ENCODE data around the gene GPBP1L1. TPM values are rescaled to one million over a fixed set of nuclear protein-coding genes. Genes with fewer than 3 reads are reported as not detected.
"Not testable (repeated sequence)": the region's sequence is repeated elsewhere in the genome, so short reads cannot be mapped to it uniquely, and the experiment has no call there.

The GPBP1L1 gene, protein sequence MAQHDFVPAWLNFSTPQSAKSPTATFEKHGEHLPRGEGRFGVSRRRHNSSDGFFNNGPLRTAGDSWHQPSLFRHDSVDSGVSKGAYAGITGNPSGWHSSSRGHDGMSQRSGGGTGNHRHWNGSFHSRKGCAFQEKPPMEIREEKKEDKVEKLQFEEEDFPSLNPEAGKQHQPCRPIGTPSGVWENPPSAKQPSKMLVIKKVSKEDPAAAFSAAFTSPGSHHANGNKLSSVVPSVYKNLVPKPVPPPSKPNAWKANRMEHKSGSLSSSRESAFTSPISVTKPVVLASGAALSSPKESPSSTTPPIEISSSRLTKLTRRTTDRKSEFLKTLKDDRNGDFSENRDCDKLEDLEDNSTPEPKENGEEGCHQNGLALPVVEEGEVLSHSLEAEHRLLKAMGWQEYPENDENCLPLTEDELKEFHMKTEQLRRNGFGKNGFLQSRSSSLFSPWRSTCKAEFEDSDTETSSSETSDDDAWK
- total RNA-seq = 100 to 1,000 TPM; 134 to 138 TPM

DNA sequence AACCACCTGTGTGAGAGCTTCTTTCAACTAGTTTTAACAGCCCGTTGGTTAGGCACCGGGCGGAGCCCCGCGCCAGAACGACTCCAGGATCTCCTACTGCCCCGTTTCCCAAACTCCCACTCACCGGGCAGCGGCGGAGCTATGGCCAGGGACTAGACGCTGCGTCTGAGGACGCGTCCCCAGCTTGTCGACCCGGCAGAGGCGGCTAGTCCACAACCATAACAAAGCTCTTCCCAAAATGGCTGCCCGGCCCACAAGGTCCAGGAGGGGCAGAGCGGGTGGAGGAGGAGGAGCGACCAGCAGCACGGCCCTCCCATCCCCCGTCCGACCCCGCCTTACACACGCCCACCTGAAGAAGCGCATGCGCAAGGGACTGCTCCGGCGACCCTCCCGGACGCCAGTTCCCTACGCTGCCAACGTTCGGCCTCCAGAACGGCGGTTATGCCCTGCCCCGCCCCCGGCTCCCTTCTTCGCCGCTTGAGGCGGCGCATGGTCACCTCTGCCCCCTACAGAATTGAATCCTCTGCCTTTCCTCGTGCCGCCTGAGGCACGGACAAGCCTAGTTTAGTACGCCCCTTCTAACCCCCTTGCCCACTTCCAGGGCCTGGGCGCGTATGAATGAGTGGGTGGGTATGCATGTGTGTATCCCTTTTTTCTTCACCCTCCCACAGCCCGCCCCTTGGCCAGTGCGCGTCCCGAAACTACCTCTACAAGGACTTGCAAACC, at the start of gene GPBP1L1:
Gene GPBP1L1 (minus strand): TSS at position 246 of the 726 bp plus-strand sequence. CDS start 27,446 bp downstream, outside the sequence.
- peaks cover 20% of the 10 kb centered on the region for H3K4me1 Mint-ChIP-seq
- DNase-seq (peak; percentile 97), ATAC-seq (ENCODE audit: low read depth) (peak; percentile 70)
- peak within 1 kb of the TSS; percentile 92 for H3K4me3 Mint-ChIP-seq
- POLR2A ChIA-PET = interaction anchor here (0.6 to 2.4 kb wide), 24 partner anchors 8 to 1055 kb away, joined by 3 to 21 read pairs (median 4); partner anchors contain the start of genes AKR1A1, CCDC163, IPP and MAST2
- no peaks in the 10 kb centered on the region for H3K27me3 Mint-ChIP-seq
- no peaks in the 10 kb centered on the region for H3K9me3 Mint-ChIP-seq
- peak within 1 kb of the TSS; percentile 99 for H3K27ac Mint-ChIP-seq
- peaks cover 6% of the 10 kb centered on the region for H3K36me3 Mint-ChIP-seq

DNA sequence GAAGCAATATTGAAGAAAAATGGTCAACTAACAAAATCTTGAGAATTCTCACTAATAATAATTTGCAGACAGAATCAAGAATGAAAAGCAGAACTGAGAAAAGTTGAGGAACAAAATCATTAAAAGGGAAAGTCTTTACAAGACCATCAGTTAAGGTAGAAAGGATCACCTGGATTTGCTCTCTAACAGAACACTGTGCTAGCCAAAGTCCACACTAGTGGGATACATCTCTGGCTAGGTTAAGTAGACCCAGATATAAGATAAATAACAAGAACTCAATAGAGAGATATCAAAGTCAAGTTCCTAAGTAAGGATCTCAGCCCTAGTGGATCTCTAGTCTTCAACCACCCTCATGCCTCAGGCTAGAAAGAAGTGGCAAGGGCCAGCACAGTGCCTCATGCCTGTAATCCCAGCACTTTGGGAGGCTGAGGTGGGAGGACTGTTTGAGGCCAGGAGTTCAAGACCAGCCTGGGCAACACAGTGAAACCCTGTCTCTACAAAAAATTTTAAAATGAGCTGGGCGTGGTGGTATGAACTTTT, 44.5 kb upstream of the GPBP1L1 start:
- POLR2A ChIA-PET = no interaction called here
- no peak for ATAC-seq (ENCODE audit: low read depth)
- Mint-ChIP-seq H3K27me3 (no peaks in the 10 kb centered on the region), H3K27ac (no peak overlapping the region), H3K4me1 (peaks cover 6% of the 10 kb centered on the region), H3K9me3 (no peaks in the 10 kb centered on the region), H3K36me3 (peaks cover 2% of the 10 kb centered on the region), H3K4me3 (no peak overlapping the region)
- DNase-seq = no peak

DNA sequence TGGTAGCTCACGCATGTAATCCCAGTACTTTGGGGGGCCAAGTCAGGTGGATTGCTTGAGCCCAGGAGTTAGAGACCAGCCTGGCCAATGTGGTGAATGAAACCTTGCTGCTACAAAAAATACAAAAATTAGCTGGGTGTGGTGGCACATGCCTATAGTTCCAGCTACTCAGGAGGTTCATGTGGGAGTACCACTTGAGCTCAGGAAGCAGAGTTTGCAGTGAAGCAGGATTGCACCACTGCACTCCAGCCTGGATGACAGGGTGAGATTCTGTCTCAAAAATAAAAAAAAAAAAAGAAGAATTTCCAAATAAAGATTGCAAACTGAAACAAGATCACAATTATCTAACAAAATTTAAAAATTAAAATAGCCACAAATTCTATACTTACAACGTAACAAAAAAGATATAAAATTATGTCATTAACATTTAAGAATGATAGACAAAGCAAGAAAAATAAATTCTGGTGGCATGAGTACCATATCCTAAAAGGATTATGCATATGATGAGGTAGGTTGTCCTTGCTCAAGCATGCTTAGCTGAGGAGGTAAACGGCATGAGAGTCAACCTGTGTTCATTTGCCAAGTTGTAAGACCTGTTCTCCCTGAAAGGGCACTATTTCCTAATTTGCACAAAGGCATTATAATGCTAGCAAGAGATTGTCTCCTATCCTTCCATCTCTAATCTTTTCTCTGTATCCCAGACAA, 43.9 kb upstream of the GPBP1L1 start:
- Mint-ChIP-seq H3K9me3 (no peaks in the 10 kb centered on the region), H3K27me3 (no peaks in the 10 kb centered on the region), H3K36me3 (peaks cover 2% of the 10 kb centered on the region), H3K4me3 (no peak overlapping the region), H3K27ac (no peak overlapping the region), H3K4me1 (peaks cover 6% of the 10 kb centered on the region)
- ATAC-seq (ENCODE audit: low read depth) (no peak), DNase-seq (no peak)
- POLR2A ChIA-PET = no interaction called here

- ATAC-seq (ENCODE audit: low read depth); DNase-seq; H3K9me3 Mint-ChIP-seq; H3K4me1 Mint-ChIP-seq; POLR2A ChIA-PET; H3K27ac Mint-ChIP-seq; H3K4me3 Mint-ChIP-seq; H3K27me3 Mint-ChIP-seq; H3K36me3 Mint-ChIP-seq: not testable (repeated sequence)
Observed at GRCh38 chr1:45726007-45726406, 39.7 kb upstream of the GPBP1L1 start.

DNA sequence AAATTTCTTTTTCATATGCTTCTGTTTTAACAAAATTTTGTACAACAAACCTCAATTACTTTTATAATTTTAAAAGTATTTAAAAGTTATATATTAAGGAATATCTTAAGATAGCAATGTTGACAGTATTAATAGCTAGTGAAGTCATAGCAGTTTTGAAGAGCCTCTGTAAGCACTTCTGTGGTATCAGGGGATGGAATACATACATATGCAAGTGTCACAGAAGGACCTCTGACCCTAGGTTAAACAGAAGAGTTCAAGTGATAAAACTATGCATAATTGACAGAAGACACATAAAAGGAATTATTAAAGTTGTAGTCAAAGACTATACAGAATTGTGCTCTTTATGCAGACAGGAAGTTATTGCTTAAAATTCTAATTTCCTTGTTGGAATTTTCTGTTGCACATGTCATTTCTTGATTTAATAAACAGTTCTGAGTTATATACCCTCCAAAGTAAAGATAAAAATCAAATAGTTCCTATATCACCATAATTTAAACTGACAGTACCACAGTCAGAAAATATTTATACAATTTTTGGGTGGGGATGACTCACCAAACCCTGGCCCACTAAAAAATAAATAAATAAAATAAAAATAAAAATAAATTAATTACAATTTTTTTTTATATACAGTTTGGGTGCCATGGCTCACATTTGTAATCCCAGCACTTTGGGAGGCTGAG, 37.1 kb upstream of the GPBP1L1 start:
- DNase-seq (no peak), ATAC-seq (ENCODE audit: low read depth) (no peak)
- Mint-ChIP-seq H3K27me3 (no peaks in the 10 kb centered on the region), H3K9me3 (no peaks in the 10 kb centered on the region), H3K27ac (no peak overlapping the region), H3K4me1 (no peaks in the 10 kb centered on the region), H3K4me3 (no peak overlapping the region), H3K36me3 (no peaks in the 10 kb centered on the region)
- POLR2A ChIA-PET = no interaction called here

DNA sequence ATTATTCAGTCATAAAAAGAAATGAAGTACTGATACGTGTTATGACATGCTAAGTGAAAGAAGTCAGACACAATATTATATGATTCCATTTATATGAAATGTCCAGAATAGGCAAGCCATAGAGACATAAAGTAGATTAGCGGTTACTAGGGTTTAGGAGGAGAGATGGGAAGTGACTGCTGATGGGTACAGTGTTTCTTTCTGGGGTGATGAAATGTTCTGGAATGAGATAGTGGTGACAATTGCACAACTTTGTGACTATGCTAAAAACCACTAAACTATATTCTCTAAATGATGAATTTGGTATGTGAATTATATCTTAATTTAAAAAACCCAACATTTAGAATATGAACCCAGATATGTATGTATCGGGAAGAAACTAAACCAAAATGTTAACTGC, 36.5 kb upstream of the GPBP1L1 start:
- ATAC-seq (ENCODE audit: low read depth) (no peak), DNase-seq (no peak)
- H3K4me3 Mint-ChIP-seq = no peak overlapping the region
- H3K9me3 Mint-ChIP-seq = no peaks in the 10 kb centered on the region
- H3K27ac Mint-ChIP-seq = no peak overlapping the region
- POLR2A ChIA-PET = no interaction called here
- H3K36me3 Mint-ChIP-seq = no peaks in the 10 kb centered on the region
- H3K27me3 Mint-ChIP-seq = no peaks in the 10 kb centered on the region
- H3K4me1 Mint-ChIP-seq = no peaks in the 10 kb centered on the region

GRCh38 chr1:45721207-45721606, 34.9 kb upstream of the GPBP1L1 start:
- H3K4me1 Mint-ChIP-seq = no peaks in the 10 kb centered on the region
- no peak overlapping the region for H3K4me3 Mint-ChIP-seq
- no peaks in the 10 kb centered on the region for H3K36me3 Mint-ChIP-seq
- DNase-seq = no peak
- H3K27ac Mint-ChIP-seq = no peak overlapping the region
- POLR2A ChIA-PET = no interaction called here
- no peaks in the 10 kb centered on the region for H3K9me3 Mint-ChIP-seq
- ATAC-seq (ENCODE audit: low read depth) = no peak
- no peaks in the 10 kb centered on the region for H3K27me3 Mint-ChIP-seq

GRCh38 chr1:45718289-45718688, 32.0 kb upstream of the GPBP1L1 start:
- POLR2A ChIA-PET = no interaction called here
- DNase-seq (no peak), ATAC-seq (ENCODE audit: low read depth) (no peak)
- H3K4me3 Mint-ChIP-seq = no peak overlapping the region
- peaks cover 1% of the 10 kb centered on the region for H3K36me3 Mint-ChIP-seq
- no peaks in the 10 kb centered on the region for H3K4me1 Mint-ChIP-seq
- H3K9me3 Mint-ChIP-seq = no peaks in the 10 kb centered on the region
- no peaks in the 10 kb centered on the region for H3K27me3 Mint-ChIP-seq
- H3K27ac Mint-ChIP-seq = no peak overlapping the region

DNA sequence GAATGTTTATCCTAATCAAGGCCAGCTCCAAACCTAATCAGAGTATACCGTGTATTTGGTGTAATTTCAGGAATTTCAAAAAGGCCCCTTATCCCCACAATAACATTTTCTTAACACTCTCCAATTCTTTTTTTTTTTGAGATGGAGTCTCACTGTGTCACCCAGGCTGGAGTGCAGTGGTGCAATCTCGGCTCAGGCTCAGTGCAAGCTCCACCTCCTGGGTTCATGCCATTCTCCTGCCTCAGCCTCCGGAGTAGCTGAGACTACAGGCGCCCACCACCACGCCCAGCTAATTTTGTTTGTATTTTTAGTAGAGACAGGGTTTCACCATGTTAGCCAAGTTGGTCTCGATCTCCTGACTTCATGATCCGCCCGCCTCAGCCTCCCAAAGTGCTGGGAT, 31.1 kb upstream of the GPBP1L1 start:
- H3K36me3 Mint-ChIP-seq; H3K27me3 Mint-ChIP-seq; POLR2A ChIA-PET; DNase-seq; H3K4me3 Mint-ChIP-seq; H3K9me3 Mint-ChIP-seq; H3K27ac Mint-ChIP-seq; ATAC-seq (ENCODE audit: low read depth); H3K4me1 Mint-ChIP-seq: not testable (repeated sequence)

DNA sequence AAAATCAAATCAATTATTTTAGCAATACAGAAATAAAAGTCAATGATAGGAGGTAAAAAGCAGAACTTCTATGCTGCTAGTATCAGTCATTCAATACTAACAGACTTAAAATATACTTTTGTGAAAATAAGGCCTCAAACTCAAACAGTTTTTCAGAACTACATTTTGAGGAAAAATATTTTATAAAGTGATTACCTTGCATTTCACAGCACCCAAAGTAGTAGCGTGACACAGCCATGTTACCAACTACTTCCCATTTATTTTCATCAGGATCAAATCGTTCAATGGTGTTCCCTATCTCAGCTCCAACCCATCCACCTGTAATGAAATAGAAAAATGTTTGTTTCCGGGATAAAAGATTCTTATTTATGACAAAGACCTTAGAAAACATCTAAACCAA, 30.4 kb upstream of the GPBP1L1 start:
- H3K36me3 Mint-ChIP-seq = peaks cover 3% of the 10 kb centered on the region
- no peaks in the 10 kb centered on the region for H3K9me3 Mint-ChIP-seq
- ATAC-seq (ENCODE audit: low read depth) (no peak), DNase-seq (no peak)
- no peaks in the 10 kb centered on the region for H3K4me1 Mint-ChIP-seq
- H3K4me3 Mint-ChIP-seq = no peak overlapping the region
- H3K27ac Mint-ChIP-seq = no peak overlapping the region
- H3K27me3 Mint-ChIP-seq = no peaks in the 10 kb centered on the region
- POLR2A ChIA-PET = no interaction called here

- no peaks in the 10 kb centered on the region for H3K9me3 Mint-ChIP-seq
- ATAC-seq (ENCODE audit: low read depth) = no peak
- no peak overlapping the region for H3K27ac Mint-ChIP-seq
- H3K36me3 Mint-ChIP-seq = peaks cover 6% of the 10 kb centered on the region
- POLR2A ChIA-PET = no interaction called here
- no peak for DNase-seq
- H3K27me3 Mint-ChIP-seq = no peaks in the 10 kb centered on the region
- no peaks in the 10 kb centered on the region for H3K4me1 Mint-ChIP-seq
- no peak overlapping the region for H3K4me3 Mint-ChIP-seq
Observed at GRCh38 chr1:45713711-45714110, 27.4 kb upstream of the GPBP1L1 start.

DNA sequence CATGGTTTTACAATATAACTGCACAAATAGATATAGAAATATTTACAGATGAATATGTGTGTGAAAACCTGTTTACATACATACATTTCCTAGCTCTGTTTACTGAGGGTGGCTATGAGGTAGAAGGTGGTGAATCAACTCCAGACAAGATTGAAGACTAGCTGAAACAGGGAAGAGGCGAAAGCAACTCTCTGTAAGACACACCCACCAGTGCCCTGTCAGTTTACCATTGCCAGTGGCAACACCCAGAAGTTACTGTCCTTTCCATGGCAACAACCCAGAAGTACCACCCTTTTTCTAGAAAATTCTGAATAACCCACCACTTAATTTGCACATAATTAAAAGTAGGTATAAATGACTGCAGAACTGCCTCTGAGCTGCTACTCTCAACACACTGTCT, 18.3 kb upstream of the GPBP1L1 start:
- Mint-ChIP-seq H3K27me3 (no peaks in the 10 kb centered on the region), H3K9me3 (peaks cover 3% of the 10 kb centered on the region), H3K4me1 (no peaks in the 10 kb centered on the region), H3K36me3 (peaks cover 19% of the 10 kb centered on the region), H3K27ac (no peak overlapping the region), H3K4me3 (no peak overlapping the region)
- ATAC-seq (ENCODE audit: low read depth) (no peak), DNase-seq (no peak)
- POLR2A ChIA-PET = no interaction called here

- Mint-ChIP-seq H3K4me3 (no peak overlapping the region), H3K27me3 (no peaks in the 10 kb centered on the region), H3K4me1 (peaks cover 4% of the 10 kb centered on the region), H3K27ac (no peak overlapping the region), H3K9me3 (no peaks in the 10 kb centered on the region), H3K36me3 (peaks cover 14% of the 10 kb centered on the region)
- no peak for ATAC-seq (ENCODE audit: low read depth)
- DNase-seq = no peak
- POLR2A ChIA-PET = no interaction called here
Observed at GRCh38 chr1:45694823-45695222, 8.5 kb upstream of the GPBP1L1 start.
